HG02678 (cell line): Measurements from ENCODE around the gene CCDC24.
A peak's percentile ranks its signal among the peaks of the same experiment; 100 is the strongest.

Experiments used
- ATAC-seq: cut with Tn5 transposase; IDR thresholded peaks from one replicate; pipeline ENCODE4 v1.9.1; 2021; ENCODE audit warnings: mild to moderate bottlenecking, moderate library complexity; ENCODE audit not compliant: unreplicated experiment

Gene CCDC24

GRCh38 chr1:43962324-43962723 is 29.1 kb upstream of the CCDC24 start:
- no peak for ATAC-seq

DNA sequence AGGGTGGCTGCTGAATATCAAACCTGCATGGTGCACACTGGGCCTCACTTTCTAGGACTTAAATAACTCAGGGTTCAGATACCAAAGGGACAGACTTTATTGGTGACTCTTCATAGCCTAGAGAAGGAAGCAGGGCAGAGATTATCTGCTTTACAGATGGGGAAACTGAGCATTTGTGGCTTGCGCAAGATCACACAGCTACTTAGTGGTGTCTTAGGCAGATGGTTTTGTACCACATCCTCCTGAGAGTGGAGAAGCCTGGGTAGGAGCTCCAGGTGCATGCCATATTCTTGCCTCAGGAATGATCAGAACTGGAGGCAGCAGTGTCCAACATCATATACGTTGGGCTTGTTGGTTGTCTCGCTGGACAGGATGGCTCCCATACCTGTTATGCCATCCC is 28.4 kb upstream of the CCDC24 start:
- no peak for ATAC-seq

- no peak for ATAC-seq
Measured at GRCh38 chr1:43963890-43964289, 27.5 kb upstream of the CCDC24 start.

DNA sequence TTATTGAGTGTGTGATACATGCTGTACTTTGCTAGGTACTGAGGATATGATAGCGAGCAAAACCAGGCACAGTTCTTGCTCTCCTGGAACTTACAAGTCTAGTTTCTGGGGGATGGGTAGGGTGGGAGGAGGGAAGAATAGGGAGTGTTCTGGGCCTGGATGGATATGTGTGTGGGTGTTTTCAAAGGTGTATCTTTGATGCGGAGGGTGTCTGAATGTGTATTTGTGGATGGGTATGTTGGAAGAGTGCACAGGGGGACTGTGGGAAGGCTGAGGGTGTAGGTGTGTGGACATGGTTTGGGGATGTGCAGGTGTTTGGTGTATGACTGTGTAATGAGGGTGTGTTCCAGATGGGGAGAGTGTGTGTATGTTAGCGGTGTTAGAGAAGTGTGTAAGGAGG is 26.1 kb upstream of the CCDC24 start:
- ATAC-seq: no peak

DNA sequence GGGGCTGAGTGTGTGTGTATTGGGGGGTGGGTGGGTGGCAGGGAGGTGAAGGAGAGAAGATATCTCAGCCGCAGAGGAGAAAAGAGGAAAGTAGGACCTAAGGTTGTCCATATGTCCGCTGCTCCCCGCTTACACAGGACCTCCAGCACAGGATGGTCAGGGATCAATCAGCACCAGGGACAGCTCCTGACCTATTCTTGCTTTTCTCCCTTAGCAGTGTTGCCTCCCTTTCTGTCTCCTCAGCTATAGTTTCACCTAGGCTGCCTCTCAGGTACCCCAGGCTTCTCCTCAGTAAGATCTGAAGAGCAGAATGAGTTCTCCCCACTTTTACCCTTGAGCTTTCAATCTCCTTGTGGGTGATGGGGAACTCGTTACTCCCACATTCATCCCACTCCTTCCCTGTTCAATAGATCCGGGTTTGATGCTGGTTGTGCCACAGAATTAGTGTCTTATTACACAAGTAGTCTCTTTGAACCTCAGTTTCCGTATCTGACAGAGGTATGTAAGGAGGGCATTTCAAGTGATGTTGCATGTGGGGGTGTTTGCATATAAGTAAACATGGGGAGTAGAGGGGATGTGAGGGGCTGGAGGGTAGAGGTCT is 23.0 kb upstream of the CCDC24 start:
- ATAC-seq: no peak

DNA sequence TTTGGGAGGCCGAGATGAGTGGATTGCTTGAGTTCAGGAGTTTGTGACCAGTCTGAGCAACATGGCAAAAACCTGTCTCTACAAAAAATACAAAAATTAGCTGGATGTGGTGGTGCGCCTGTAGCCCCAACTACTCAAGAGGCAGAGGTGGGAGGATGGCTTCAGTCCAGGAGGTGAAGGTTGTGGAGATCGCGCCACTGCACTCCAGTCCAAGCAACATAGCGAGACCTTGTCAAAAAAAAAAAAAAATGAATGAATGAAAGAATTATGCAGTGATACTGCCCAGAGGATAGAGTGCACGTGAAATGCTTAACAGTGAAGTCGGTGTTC is 22.0 kb upstream of the CCDC24 start:
- no peak for ATAC-seq

DNA sequence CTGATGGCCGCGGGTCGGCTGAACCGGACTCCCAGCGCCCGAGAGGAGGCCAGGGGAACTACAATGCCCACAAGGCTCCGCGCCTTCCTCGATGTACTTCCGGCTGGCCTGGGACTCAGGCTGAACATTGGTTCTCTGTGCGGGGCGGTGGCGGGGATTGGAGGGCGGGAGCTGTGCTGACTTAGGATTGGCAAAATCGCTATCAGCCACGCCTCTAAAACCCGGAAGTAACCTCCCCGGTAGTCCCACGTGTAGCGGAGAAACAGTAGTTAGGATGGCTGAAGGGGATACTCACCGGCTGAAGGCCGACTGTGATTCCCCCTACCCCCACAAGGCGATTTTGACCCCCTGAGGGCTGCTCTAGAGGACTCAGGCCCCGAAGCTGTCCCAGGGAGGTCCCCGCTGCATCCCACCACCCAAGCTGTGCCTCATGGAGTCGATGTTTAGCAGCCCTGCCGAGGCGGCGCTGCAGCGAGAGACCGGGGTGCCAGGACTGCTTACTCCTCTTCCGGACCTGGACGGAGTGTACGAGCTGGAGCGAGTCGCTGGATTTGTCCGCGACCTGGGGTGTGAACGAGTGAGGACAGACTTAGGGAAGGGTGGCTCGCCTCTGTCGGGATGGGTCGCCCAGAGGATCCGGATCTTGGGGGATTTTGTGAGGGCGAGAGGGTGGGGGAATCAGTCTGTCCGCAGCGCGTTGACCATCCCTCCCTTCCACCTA is 21.5 kb upstream of the CCDC24 start, which contains the start of gene DPH2:
Gene DPH2 (plus strand): TSS at position 265 of the 721 bp plus-strand sequence. CDS start 166 bp downstream, at position 431.
- peak; percentile 85 for ATAC-seq

- ATAC-seq: no peak
Measured at GRCh38 chr1:43970502-43970901, 20.9 kb upstream of the CCDC24 start.

DNA sequence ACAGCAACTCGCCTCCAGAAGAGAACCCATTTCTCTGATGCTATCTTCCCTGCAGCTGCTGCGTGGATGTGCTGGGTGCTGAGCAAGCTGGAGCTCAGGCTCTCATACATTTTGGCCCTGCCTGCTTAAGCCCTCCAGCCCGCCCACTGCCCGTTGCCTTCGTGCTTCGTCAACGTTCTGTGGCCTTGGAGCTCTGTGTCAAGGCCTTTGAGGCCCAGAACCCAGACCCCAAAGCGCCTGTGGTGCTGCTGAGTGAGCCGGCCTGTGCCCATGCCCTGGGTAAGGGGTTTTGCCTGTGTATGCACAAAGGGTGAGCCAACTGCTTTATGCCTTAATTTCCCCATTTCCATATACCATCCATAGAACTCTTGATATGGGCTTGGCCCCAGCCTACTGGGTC is 20.5 kb upstream of the CCDC24 start:
- no peak for ATAC-seq

- no peak for ATAC-seq
Measured at GRCh38 chr1:43971336-43971980, 19.9 kb upstream of the CCDC24 start.

DNA sequence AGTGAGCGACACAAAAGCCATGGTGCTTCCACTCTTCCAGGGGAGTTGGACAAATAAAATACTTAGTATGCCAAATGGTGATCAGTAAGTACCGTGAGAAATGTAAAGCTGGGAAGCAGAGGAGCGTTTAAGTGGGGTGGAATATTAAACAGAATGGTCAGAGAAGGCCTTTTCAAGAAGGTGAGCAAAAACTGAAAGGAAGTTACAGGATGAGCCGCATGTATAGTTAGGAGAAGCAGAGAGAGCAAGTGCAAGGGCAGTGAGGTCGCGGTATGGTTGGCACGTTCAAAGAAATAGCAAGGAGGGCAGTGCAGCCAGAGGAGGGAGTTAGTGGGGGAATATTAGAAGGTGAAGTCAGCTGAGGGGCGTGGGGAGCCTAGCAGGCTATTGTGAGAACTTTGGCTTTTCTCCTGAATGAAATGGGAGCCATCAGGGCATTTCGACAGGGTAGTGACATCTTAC is 17.4 kb upstream of the CCDC24 start:
- no peak for ATAC-seq

DNA sequence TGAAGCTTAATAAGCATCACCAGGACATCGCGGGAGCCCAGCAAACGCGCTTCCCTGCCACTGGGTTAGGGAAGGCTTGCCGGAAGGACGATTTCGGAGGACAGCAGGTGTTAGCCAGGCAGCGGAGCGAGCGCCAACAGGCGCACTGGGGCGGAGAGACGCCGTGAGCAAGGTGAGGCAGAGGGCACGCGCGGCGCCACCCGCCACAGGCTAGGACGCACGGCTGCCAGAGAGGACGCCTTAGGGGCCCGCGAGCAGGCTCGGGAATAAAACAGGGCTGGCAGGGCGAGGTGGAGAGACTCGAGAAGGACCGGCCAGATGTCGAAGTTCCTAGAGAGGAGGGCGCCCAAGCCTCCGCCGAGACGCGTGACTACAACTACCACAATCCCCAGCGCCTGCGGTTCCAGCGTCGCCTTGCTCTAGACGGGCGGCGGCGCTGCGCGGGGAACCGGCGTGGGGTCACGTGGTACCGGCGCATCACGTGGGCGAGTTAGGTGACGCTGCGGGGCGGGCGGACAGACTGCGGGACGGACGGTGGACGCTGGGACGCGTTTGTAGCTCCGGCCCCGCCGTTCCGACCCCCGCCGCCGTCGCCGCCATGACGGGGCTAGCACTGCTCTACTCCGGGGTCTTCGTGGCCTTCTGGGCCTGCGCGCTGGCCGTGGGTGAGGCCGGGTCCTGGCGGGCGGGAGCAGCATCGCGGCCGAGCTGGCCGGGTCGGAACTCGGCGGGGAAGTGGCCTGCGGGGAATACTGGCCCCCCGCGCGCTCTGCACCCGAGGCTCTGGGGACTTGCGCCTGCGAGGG is 16.8 kb upstream of the CCDC24 start, which contains the start of gene ATP6V0B:
Gene ATP6V0B (plus strand): TSS at position 518 of the 806 bp plus-strand sequence. CDS start 81 bp downstream, at position 599.
- ATAC-seq: peak; percentile 68

DNA sequence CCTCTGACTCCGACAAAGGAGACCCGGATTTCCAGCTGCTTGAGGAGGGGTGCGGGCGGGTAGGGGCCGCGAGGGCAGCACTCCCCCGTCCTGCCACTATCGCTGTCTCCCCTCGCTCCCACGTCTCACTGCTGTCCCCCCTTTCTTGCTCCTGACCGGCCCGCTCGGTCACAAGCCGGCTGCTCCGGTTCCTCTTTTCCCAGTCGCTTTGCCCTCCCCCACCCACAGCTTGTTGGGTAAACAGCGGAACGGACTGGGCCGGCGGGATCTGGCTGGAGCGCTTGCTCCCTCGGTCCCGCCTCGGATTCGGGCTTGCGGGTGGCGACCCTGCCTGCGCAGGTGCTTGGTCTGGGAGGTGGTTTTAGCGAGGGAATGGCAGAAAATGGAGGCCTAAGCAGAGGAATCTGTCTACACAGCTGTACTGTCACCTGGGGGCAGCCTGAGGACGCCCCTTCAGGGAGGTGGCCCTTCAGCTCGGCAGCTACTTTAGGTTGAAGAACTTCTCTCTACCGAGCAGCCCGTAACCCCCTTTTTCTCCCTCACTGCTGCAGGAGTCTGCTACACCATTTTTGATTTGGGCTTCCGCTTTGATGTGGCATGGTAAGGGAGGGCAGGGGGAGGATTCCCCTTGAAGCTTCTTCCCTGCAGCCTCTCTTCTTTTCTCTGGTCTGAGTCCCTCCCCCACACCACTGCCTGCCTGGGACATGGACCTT is 16.0 kb upstream of the CCDC24 start:
- ATAC-seq: no peak

GRCh38 chr1:43976045-43976444 is 15.4 kb upstream of the CCDC24 start:
- ATAC-seq: no peak

- no peak for ATAC-seq
Measured at GRCh38 chr1:43976890-43977289, 14.5 kb upstream of the CCDC24 start.

- no peak for ATAC-seq
Measured at GRCh38 chr1:43977376-43978263, 13.8 kb upstream of the CCDC24 start.

DNA sequence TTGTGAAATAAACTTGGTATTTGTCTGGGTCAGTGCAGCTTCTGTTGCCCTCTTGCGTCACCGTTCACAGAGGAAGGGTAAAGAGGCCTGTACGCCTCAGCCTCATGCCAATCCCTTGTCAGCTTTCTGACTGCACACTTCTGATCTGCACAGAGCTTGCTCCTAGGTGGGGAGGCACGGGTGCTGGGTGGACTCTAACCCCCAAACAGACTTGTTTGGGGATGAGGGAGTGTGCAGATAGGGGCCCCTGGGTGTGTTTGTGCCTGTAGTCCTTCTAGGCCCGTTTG is 13.2 kb upstream of the CCDC24 start:
- ATAC-seq: no peak

- ATAC-seq: no peak
Measured at GRCh38 chr1:43978551-43979260, 12.7 kb upstream of the CCDC24 start, which contains the start of gene B4GALT2. TSS of gene B4GALT2 (plus strand) at chr1:43979210. CDS start at chr1:43981161, 1,951 bp downstream.

- no peak for ATAC-seq
Measured at GRCh38 chr1:43979261-43979527, 12.2 kb upstream of the CCDC24 start.
